ENCODE data around the gene CD164L2.
"Not testable (repeated sequence)": the region's sequence is repeated elsewhere in the genome, so short reads cannot be mapped to it uniquely, and the experiment has no call there.

CD164L2 gene

DNA sequence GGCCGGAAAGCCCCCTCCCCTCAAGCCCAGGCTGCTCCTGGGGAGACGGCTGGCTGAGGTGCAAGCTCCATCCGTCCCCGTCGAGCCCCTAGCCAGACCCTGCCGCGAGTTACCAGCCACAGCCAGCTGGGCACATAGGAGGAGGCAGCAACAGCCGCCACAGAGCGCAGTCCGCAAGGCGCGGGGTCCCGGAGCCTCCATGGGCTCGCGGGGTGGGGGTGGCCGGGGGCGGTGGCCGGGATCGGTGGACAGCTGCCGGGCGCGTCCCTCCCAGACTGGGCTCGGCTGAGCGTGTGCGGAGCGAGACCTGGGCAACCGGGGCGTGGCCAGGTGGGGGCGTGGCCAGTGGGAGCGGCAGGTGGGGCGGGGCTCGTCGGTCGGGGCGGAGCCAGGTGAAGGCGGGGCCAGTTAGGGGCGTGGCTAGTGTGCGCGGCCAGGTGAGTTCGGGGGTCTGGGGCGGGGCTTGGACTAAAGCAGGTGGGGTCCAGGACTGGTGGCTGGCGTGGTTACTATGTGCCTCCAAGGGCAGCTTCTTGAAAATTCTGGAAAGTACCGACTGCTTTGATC lies at the start of gene CD164L2:
CD164L2 (minus strand) TSS at position 295 of the 567 bp plus-strand sequence; CDS start at position 201, 94 bp downstream.
- DNase-seq, result peak; percentile 32

DNA sequence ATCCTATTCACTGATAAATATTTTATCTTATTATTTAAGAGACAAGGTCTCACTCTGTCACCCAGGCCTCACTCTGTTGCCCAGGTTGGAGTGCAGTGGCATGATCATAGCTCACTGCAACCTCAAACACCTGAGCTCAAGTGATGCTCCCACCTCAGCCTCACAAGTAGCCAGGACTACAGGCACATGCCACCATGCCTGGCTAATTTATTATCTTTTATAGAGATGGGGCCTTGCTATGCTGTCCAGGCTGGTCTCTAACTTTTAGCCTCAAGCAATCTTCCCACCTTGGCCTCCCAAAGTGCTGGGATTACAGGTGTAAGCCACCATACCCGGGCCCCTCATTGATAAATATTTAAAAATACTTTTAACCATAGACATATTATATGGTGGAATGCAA lies 49.6 kb upstream of the CD164L2 start:
- not testable (repeated sequence) for DNase-seq

DNA sequence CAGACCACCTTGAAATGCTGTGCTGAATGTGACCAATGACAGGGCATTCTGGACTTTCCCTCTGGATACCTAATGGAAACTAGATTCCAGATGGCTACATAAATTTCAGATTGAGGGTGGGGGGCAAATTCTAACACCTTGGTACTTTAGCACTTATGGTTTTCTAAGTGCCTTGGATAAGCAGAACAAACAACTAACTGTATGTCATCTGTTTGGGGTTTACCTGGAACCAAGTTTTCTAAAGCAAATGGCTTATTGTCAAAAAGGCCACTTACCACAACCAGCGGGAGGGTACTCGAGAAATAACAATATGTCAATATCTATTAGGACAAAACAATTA lies 48.4 kb upstream of the CD164L2 start:
- no peak for DNase-seq

DNA sequence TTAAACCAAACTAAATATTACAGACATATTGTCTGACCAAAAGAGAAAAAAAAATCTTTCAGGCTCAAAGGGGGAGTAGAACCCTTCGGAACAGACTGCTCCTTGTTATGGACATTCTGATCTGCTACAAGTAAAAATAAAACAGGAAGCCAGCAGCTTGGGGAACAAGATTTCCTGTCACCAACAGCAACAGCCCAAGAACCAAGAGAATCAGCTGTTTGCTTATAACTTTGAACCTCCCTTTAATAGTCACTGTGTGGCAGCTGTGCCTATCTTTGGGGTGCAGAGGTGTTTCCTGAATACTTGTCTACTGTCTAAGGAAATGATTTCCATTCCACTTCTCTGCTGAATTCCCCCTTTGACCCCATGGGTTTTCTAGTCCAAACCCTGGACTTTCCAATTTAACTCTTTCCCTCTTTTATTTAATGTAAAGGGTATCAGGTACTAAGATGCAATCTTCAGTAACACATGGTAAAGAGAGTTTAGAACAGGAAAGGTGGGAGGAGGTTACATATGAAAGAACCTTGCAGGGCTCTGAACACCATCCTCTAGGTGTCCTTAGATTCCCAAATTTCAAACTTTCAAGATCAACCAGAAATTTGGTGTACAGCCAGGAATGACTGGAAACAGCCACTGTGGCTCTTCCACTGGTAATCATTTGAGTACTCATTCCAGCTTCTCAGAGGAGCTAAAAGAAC lies 47.9 kb upstream of the CD164L2 start:
- DNase-seq, result no peak

DNA sequence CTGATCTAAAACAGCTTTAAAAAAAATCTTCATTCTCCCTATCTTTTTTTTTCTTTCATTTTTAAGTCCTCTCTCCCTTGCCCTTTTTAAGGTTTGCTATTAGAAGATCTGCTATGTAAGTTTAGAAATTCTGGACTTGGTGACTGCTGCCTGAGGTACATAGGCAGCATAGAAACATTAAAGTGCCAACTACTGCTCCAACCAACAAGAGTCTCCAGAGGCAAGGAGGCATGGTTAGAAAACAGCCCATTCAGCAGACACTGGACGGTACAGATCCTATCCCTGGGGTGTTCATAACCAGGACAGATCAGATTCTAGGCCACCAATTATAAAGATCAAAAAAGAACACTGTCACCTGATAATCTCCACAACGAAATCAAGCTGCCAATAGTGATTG lies 45.9 kb upstream of the CD164L2 start:
- no peak for DNase-seq

DNA sequence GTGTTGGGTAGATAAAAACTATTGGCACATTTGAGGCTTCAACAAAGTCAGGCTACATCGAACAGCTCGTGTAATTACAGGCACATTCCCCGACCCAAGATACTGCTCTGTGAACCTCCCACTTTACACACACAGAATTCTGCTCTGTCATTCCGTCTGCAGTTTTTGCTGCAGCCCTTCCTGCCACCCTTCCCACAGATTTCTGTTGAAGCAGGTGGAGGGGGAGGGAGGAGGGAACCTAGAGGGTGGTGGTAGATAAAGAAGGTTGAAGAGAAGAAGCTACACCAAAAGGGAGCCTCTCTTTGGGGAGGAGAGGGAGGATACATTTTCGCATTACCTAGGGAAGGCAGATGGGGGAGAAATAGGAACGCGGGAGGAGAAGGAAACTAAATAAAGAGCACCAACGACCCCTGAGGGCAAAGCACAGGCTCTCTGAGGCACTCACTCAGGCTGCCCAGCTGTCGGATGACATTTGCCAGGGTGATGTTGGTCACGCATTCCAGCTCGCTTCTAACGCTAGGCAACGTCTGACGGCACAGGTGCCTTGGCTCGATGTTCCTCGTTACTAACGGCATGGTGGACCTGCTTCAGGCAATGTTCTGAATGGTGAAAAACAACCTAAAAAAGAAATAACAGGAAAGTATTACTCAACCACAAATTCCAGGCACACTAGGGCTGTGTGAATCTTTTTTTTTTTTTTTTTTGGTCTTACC lies 45.3 kb upstream of the CD164L2 start:
- DNase-seq, result no peak

DNA sequence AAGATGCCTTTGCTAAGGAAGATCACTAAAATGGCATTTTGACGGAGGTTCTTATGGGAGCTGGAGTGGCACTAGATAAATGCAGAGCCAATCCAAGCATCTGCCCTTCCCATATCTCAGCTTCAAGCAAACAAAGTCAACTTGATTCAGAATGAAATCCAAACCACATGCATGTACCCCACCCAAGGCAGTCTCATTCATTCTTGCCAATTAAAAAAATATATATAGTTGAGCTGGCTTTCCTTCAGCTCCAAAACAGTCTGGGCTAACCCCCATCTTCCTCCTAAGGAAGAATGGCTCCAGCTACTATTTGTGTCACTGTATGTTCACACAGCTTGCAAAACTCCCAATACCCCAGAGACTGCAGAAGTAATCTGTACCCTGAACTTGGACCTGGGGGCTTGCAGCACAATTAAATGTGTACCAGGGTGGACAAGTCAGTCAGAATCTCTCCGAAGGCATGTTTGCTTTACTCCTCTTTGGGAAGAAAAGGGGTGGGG lies 44.7 kb upstream of the CD164L2 start:
- no peak for DNase-seq

DNA sequence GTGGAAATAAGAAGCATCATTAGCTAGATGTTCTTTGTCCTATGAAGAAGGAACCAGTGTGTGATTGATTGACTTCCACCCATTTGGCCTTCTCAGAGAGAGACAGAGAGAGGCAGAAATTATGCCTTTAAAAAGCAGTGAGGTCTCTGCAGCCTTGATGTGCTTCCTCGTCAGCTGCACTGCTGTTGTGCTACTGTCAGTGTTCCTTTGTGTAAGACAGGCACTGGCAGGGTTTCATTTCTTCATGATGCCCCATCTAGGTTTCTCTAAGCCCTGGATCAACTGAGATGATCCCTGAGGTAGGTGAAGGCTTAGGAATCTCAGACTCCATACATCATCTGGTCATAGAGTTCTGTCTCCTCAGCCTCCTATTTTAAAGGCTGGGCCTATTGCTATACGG lies 44.2 kb upstream of the CD164L2 start:
- no peak for DNase-seq

DNA sequence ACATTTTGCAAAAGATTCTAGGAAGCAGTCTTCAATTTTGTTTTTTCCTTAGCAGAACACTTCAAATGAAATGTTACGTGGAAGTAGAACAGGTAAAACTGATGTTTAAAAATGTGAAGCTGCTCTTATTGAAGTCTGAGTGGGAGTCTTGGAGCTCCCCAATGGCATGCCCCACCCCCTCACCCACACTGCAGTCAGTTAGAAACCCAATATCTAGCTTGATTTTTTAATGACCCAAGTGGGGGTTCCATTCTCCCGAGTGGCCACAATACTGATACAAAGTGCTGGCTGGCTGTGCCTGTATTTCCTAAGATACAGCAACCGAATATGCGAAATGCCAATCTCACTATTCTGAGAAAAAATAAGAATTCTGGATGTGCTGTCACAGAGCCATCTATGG lies 40.6 kb upstream of the CD164L2 start:
- DNase-seq, result no peak

DNA sequence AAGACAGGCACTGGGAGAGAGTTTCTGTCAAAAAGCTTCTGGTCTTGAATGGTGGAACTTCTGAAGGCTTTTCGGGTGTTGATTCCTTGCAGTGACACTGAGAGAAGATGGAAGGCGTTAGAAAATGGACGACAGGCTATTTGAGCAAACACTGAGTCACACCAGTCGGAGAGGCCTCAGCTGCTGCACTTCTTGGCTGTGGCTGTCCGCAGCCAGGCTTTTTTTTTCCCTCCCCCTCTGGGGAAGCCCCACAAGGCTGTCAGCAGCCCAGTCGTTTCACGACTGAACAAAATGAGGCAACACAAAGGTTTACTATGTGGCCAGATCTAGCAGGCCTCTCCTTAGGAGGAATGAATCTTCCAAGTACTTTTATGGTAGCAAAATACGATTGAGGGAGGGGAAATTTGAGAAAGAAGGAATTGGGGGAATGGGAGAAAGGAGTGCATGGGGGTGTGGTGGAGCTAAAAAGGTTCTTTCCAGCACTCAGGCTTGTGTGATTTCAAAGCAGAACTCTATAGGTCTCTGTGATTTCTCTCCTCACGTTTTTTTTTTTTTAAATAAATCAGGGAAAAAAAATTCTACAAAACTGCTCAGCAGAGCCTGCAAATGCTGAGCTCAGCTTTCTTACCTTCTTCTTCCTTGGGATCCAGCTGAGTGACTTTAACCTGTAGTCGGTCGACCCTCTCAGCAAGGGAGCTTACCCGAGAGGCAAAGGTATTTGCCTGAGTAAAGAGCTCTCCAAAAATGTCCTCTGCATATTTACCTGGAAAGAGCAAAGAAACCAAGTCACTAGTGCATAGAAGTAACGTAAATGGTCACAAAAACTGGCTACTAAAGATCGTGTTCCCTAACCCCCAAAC lies 35.4 kb upstream of the CD164L2 start:
- DNase-seq, result no peak

DNA sequence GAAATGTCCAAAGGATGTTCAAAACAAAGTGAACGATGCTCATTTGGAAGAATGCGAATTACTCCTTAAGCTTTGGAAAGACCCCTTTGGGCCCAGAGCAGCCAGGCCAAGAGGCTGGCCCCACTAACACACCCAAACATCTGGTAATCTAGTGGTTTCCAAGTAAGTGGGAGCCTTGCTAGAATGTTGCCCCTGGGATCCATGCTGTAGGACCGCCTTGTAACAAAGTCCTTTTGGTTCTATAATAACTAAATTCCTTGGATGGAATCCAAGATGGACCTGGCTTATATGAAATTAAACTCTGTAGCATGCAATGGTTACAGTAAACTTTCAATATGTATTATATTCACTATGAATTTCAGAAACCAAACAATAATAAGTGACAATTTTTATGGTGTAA lies 34.6 kb upstream of the CD164L2 start:
- no peak for DNase-seq

DNA sequence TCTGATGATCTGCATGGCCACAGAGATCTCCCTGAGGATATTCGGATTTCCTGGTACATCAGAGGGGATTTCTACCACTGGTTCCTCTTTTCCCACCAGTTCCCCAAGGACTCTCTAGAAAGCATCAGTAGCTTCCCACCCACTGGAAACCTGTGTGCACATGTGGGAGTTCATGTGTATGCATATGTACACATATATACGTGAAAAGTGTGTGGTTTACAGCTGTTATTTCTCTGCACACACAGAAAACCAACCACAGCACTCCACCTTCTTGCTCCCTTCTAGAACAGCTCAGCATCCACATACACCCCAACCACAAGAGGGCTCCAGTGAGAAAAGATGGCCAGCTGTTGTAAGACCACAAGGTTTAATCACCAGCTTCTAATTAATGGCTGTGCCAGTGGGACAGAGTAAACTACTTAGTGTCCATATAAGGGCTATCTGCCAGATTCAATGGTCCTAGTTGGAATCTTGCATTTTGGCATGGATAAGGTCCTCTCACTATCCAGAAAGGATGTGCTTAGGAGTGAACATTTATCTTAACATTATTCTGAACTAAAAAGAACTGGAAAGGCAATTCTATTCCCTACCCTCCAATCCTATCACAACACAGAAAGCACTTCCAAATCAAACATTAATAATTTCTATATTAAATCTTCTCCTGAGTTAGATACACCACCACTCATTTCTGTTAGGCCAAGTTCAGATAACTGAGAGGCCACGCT lies 33.4 kb upstream of the CD164L2 start:
- peak; percentile 20 for DNase-seq

DNA sequence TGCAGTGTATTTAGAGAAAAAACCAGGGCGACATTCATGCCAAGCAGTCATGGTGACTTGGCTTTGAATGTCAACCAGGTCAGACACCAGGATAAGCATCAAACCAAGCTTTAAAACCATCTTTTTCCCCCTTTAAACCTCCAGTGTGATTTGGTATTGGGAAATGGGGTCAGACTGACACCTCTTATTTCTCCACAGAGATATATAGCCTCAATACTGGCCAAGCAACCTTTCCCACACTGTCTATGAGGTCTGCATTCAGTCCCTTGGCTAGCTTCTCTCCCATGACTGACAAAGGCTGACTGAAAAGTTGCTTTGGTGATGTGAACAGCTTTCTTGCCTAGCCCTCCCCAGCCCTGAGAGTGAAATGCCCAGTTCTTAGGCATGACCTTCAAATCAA lies 31.0 kb upstream of the CD164L2 start:
- DNase-seq, result no peak

DNA sequence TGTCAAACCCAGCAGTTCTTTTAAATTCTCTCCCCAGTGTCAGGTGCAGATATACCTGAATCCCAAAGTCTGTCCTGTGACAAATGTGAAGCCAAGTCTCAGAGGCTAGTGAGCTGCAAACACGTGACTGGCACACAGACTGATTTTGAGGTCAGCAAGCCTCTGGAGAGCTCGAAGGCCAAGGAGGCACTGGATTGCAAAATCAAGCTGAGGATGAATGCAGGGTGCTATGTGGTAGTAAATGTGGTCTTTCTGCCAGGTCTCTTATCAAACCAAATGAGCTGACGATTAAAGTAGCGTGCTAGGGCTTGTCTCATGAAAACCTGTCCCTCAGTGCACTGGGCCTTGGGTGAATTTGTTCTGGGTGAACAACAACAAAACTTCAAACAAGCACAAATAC lies 29.9 kb upstream of the CD164L2 start:
- no peak for DNase-seq

DNA sequence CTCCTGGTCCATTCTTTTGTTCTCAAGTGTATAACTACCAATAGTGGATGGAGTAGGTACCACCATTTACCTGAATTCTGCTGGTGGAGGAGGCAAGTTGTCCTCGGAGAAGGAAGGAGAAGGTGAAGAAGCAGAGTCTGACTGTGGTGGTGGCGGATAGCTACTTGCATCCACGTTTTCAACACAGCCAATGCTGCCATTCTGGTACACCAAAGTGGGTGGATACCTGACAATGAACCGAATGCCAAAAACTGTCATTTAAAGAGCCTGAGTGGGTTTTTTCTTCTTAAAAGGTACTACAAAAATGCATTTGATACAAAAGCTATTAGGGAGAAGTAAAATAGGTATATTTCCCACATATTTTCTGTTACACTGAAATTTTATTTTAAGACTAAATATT lies 29.4 kb upstream of the CD164L2 start:
- no peak for DNase-seq

DNA sequence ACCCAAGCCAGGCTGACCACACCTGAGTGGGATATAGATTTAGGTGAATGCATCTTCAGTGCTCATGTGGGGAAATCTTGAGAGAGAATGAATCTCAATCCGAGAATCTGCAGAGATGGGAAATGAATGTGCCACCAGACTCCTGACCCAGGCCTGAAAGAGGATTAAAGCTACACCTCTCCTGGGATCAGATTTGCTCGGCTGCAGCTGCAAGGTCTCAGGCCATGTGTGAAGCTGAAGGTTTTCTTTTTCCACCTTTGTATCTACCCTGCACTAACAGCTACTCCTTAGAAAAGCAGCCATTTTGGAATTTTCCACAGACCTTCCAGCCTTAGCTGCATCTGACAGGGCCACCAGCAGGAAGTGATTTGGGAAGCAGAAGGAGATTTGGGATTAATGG lies 27.6 kb upstream of the CD164L2 start:
- no peak for DNase-seq

DNA sequence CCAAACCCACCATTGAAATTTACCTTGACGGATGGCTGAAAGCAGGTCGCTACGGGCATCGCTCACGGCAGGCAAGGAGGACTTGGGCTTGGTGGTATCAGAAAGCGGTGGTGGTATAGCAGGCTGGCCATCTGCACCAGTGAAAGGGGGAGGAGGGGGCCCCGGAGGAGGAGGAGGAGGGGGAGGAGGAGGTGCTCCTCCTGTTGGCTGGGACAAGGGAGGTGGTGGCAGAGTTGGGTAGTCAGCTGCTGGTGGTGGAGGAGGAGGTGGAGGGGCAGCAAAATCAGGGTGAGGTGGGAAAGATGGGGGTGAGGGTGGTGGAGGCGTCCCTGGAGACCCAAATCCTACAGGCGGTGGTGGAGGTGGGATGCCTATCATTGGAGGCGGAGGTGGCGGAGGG lies 26.5 kb upstream of the CD164L2 start:
- DNase-seq, result no peak

DNA sequence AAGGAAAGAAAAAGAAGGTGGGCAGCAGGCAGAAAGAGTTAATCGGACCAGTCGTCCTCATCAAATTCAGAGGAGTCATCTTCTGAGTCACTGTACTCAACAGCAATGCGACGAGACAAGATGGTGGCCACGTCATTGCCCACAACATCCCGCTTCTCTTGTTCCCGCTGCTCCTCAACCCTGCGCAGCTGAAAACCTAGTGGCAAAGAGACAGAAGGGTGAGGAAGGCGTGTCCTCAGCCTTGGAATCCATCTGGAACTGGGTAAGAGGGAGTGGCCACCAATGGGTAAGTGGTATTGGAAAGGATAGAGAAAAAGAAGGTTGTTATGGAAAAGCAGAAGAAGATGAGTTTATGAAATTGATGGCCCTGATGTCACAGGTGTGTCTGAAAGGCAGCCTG lies 25.0 kb upstream of the CD164L2 start:
- no peak for DNase-seq

DNA sequence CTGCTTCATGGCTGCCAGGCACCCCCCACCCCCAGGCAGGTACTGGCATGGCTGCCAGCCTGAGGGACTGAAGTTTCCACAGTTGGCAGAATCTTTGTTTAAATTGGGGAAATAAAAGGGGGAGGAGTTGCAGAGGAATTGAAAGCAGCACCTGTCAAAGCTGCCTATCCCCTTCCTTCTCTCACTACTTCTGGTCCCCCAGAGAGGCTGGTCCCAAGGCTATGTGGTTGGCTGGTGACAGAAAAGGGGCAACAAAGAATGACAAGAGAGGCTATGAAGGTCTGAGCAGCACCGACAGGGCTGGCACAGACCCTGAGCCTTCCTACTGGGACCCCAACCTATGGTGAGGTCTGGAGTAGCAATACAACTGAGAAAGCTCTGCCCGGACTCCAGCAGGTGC lies 23.7 kb upstream of the CD164L2 start:
- not testable (repeated sequence) for DNase-seq

DNA sequence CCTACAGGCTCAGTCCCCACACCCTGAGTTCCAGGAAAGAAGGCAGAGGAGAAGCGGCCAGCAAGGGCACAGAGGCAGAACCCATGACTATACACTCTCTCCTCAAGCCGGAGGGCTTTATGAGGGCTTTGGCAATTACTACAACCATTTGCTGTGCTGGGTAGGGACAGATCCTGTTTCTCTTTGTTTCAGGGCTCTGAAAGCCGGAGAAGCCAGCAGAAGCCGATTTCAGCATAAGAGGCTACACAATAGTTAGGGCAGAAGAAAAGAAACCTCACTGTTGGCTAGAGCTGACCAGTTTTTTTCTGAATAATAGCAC lies 23.2 kb upstream of the CD164L2 start:
- no peak for DNase-seq

DNA sequence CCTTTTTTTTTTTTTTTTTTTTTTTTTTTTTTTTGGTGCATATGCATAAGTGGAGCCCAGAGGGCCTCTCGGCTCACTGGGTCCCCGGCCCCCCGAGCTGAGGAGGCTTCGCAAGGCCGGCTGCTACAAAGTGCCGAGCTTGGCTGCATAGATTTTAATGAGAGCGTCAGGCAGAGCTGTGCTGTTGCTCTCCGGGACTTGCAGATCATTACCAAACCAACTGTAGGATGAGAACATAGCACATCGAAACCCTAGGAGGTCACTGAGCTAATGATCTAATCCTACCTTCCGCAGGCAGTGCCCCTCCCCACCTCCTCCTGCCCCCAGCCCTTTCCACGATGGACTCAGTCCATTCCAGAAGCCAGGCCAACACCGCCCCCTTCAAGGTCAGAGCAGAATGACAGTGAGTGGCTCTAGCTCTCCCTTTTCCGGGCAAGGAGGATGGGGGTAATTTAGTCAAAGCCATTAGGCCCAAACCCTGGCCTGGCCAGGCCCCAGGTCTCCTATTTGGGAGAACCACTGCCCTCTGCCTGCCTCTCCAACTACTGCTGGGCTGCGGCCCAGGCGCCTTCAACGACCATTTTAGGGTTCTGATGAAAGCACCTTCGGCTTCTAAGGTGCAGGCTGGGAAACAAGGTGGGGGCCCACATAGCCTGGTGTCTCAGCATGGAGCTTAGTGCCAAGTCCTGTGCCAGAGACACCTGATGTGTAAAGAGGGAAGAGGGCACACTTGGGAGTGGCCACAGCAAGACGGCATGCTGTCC lies 22.6 kb upstream of the CD164L2 start:
- DNase-seq, result not testable (repeated sequence)

DNA sequence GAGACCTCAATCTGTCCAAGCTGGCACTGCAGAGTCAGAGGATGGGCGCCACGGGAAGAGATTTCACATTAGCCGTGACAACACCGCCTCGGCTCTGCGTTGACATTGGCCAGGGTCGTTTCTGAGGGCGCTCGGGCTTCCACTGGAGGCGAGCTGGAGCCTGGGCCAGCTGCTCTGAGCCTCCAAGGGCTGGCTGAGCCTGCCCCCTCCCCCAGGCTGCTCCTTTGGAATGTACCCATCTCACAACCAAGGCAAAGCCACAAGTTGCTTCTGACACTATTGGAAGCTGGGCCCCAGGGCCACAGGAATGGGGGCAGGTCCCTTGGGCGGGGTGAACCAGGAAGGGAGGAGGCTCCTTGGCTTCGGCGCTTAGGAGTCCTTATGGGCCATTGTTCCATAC lies 21.9 kb upstream of the CD164L2 start:
- no peak for DNase-seq

Measured in NCI-H1436 (cell line).